Tibial nerve (tissue), 4 donors: ENCODE data around the gene ADCY4.

Experiments used
- CTCF ChIP-seq, 5 experiments: fragments of 200-600 bp in 3 of 5; fragments of 450-650 bp in 2 of 5; sonication (generic) in 3 of 5; IDR thresholded peaks; one replicate each; pipeline ENCODE4 v1.5.1; 2016 to 2019; ENCODE audit warnings: antibody characterized with exemption in 5 of 5, mild to moderate bottlenecking in 3 of 5, moderate library complexity in 2 of 5
- EP300 ChIP-seq, 2 donors: sonication (generic); formaldehyde crosslinking; IDR thresholded peaks; one replicate each; pipeline ENCODE4 v1.6.1; 2017; ENCODE audit warnings: antibody characterized with exemption in 2 of 2, mild to moderate bottlenecking in 1 of 2

- no peak for TF ChIP-seq CTCF (IDR thresholded peaks at IDR 0.05)
- TF ChIP-seq EP300 (IDR thresholded peaks at IDR 0.05) = no peak
Observed at GRCh38 chr14:24337824-24338175, 2.9 kb upstream of the ADCY4 start.
